H9 (cell line): ENCODE data around the gene KIF5A. TPM values are rescaled to one million over a fixed set of nuclear protein-coding genes. Genes with fewer than 3 reads are reported as not detected.

Source experiments
- DNase-seq: peaks from one replicate; pipeline ENCODE4 v3.0.0-alpha.2; 2017
- H2AFZ ChIP-seq: one replicate; pipeline ENCODE4 v1.6.1; 2013; ENCODE audit warnings: mild to moderate bottlenecking, low read length, control low read depth, moderate library complexity
- H2AK5ac ChIP-seq: 2 replicates; pipeline ENCODE4 v1.6.1; 2013; ENCODE audit warnings: low read length, control low read depth, mixed read lengths; ENCODE audit not compliant: insufficient read length
- H2BK120ac ChIP-seq: one replicate; pipeline ENCODE4 v1.6.1; 2013; ENCODE audit warnings: low read depth, mild to moderate bottlenecking, low read length, control low read depth, inconsistent platforms; ENCODE audit not compliant: poor library complexity, severe bottlenecking
- H2BK12ac ChIP-seq: 2 replicates; pipeline ENCODE4 v1.6.1; 2013; ENCODE audit warnings: low read length, control low read depth, mixed read lengths, low read depth; ENCODE audit not compliant: insufficient read length
- H2BK15ac ChIP-seq: 2 replicates; pipeline ENCODE4 v1.6.1; 2013; ENCODE audit warnings: low read depth, low read length, control low read depth
- H2BK20ac ChIP-seq: one replicate; pipeline ENCODE4 v1.6.1; 2013; ENCODE audit warnings: low read depth, mild to moderate bottlenecking, low read length, control low read depth, inconsistent platforms; ENCODE audit not compliant: poor library complexity, severe bottlenecking
- H2BK5ac ChIP-seq: 2 replicates; pipeline ENCODE4 v1.6.1; 2013; ENCODE audit warnings: low read length, control low read depth, mixed read lengths; ENCODE audit not compliant: insufficient read length
- H3K14ac ChIP-seq: 2 replicates; pipeline ENCODE4 v1.6.1; 2013; ENCODE audit warnings: low read length, control low read depth; ENCODE audit not compliant: insufficient read depth
- H3K18ac ChIP-seq: 2 replicates; pipeline ENCODE4 v1.6.1; 2013; ENCODE audit warnings: low read depth, mild to moderate bottlenecking, mixed read lengths, low read length, control low read depth; ENCODE audit not compliant: insufficient read length
- H3K23ac ChIP-seq: 2 replicates; pipeline ENCODE4 v1.6.1; 2013; ENCODE audit warnings: low read length, control low read depth, mixed read lengths, low read depth; ENCODE audit not compliant: insufficient read length
- H3K23me2 ChIP-seq: 2 replicates; pipeline ENCODE4 v1.6.1; 2013; ENCODE audit warnings: low read depth, mild to moderate bottlenecking, mixed read lengths, low read length, control low read depth; ENCODE audit not compliant: insufficient read length, poor library complexity, severe bottlenecking
- H3K27ac ChIP-seq: 2 replicates; pipeline ENCODE4 v1.5.1; 2013; ENCODE audit warnings: low read length, control low read depth, mixed read lengths, low read depth; ENCODE audit not compliant: insufficient read length
- H3K27me3 ChIP-seq: 2 replicates; pipeline ENCODE4 v1.6.1; 2013; ENCODE audit warnings: low read length, control low read depth, inconsistent platforms; ENCODE audit not compliant: insufficient read depth
- H3K4ac ChIP-seq: 2 replicates; pipeline ENCODE4 v1.6.1; 2013; ENCODE audit warnings: low read depth, mild to moderate bottlenecking, control low read depth, inconsistent platforms, low read length, moderate library complexity
- H3K4me1 ChIP-seq: 2 replicates; pipeline ENCODE4 v1.6.1; 2013; ENCODE audit warnings: low read length, control low read depth, inconsistent platforms; ENCODE audit not compliant: insufficient read depth
- H3K4me2 ChIP-seq: 2 replicates; pipeline ENCODE4 v1.6.1; 2013; ENCODE audit warnings: low read length, control low read depth, mixed read lengths; ENCODE audit not compliant: insufficient read length, insufficient read depth
- H3K56ac ChIP-seq: 2 replicates; pipeline ENCODE4 v1.6.1; 2013; ENCODE audit warnings: low read depth, mild to moderate bottlenecking, mixed read lengths, low read length, control low read depth; ENCODE audit not compliant: insufficient read length
- H3K79me1 ChIP-seq: 2 replicates; pipeline ENCODE4 v1.6.1; 2013; ENCODE audit warnings: low read depth, mild to moderate bottlenecking, moderate library complexity, low read length, control low read depth, inconsistent platforms; ENCODE audit not compliant: insufficient read depth, poor library complexity, severe bottlenecking
- H3K79me2 ChIP-seq: 2 replicates; pipeline ENCODE4 v1.6.1; 2013; ENCODE audit warnings: low read length, control low read depth, inconsistent platforms; ENCODE audit not compliant: insufficient read depth
- H3K9ac ChIP-seq: 2 replicates; pipeline ENCODE4 v1.6.1; 2013; ENCODE audit warnings: low read length, control low read depth, mixed read lengths; ENCODE audit not compliant: insufficient read length; ENCODE audit errors: extremely low read depth
- H3K9me3 ChIP-seq: one replicate; pipeline ENCODE4 v1.6.1; 2013; ENCODE audit warnings: low read depth, low read length, inconsistent platforms; ENCODE audit not compliant: control insufficient read depth
- H3T11ph ChIP-seq: one replicate; pipeline ENCODE4 v1.6.1; 2013; ENCODE audit warnings: mild to moderate bottlenecking, low read length, control low read depth, inconsistent platforms
- H4K20me1 ChIP-seq: one replicate; pipeline ENCODE4 v1.6.1; 2013; ENCODE audit not compliant: control insufficient read depth, insufficient read length, insufficient read depth
- H4K5ac ChIP-seq: 2 replicates; pipeline ENCODE4 v1.6.1; 2013; ENCODE audit warnings: low read depth, mild to moderate bottlenecking, mixed read lengths, low read length, control low read depth; ENCODE audit not compliant: insufficient read length
- H4K8ac ChIP-seq: replicated peaks from 2 replicates; pipeline ENCODE4 v1.6.1; 2013; ENCODE audit warnings: low read length, control low read depth, mixed read lengths, low read depth; ENCODE audit not compliant: insufficient read length
- H4K91ac ChIP-seq: 2 replicates; pipeline ENCODE4 v1.6.1; 2013; ENCODE audit warnings: low read depth, mild to moderate bottlenecking, moderate library complexity, mixed read lengths, low read length, control low read depth; ENCODE audit not compliant: insufficient read length
- H3K27ac Mint-ChIP-seq, 3 experiments: 2 replicates in 2 of 3; 3 replicates in 1 of 3; pipeline ENCODE4 v1.8.0; 2020 to 2021; ENCODE audit warnings: mixed read lengths in 3 of 3, mild to moderate bottlenecking in 1 of 3, moderate library complexity in 1 of 3
- H3K27me3 Mint-ChIP-seq: 2 replicates; pipeline ENCODE4 v1.8.0; 2021; ENCODE audit warnings: low read depth, mild to moderate bottlenecking, moderate library complexity, mixed read lengths
- H3K36me3 Mint-ChIP-seq, 3 experiments: 2 replicates in 2 of 3; 3 replicates in 1 of 3; pipeline ENCODE4 v1.8.0; 2020 to 2021; ENCODE audit warnings: low read depth in 3 of 3, mixed read lengths in 3 of 3; ENCODE audit not compliant: insufficient read depth in 1 of 3
- H3K4me1 Mint-ChIP-seq, 2 experiments: 2 replicates each; pipeline ENCODE4 v1.8.0; 2020; ENCODE audit warnings: mixed read lengths in 2 of 2
- H3K4me3 Mint-ChIP-seq, 2 experiments: 2 replicates in 1 of 2; 3 replicates in 1 of 2; pipeline ENCODE4 v1.8.0; 2020 to 2021; ENCODE audit warnings: mild to moderate bottlenecking in 2 of 2, mixed read lengths in 2 of 2, moderate library complexity in 1 of 2
- H3K9me3 Mint-ChIP-seq, 2 experiments: 2 replicates in 1 of 2; 3 replicates in 1 of 2; pipeline ENCODE4 v1.8.0; 2020; ENCODE audit warnings: mild to moderate bottlenecking in 2 of 2, mixed read lengths in 2 of 2, moderate library complexity in 1 of 2
- WGBS: extraction: QIAGEN DNeasy Blood & Tissue Kit; methylation state at CpG from one replicate; pipeline ENCODE4 v1.1.7; 2013; ENCODE audit warnings: missing lambda C conversion rate, low lambda C conversion rate, mixed read lengths; ENCODE audit not compliant: insufficient read length; ENCODE audit errors: extremely low coverage; 5-methylcytosine and 5-hydroxymethylcytosine counted together
- total RNA-seq: library from RNA; stranded (reverse); gene quantifications from 2 replicates; pipeline ENCODE4 v1.2.1, GENCODE V29; 2021
- TF ChIP-seq, protein P1 (sequence below): fragments of 200-600 bp; sonication (generic); conservative IDR thresholded peaks from 3 replicates; pipeline ENCODE4 v1.8.0; 2021; ENCODE audit warnings: antibody characterized with exemption, mild to moderate bottlenecking

Gene KIF5A
- total RNA-seq, 1 experiment from 2014 or later: 18.5 TPM

DNA sequence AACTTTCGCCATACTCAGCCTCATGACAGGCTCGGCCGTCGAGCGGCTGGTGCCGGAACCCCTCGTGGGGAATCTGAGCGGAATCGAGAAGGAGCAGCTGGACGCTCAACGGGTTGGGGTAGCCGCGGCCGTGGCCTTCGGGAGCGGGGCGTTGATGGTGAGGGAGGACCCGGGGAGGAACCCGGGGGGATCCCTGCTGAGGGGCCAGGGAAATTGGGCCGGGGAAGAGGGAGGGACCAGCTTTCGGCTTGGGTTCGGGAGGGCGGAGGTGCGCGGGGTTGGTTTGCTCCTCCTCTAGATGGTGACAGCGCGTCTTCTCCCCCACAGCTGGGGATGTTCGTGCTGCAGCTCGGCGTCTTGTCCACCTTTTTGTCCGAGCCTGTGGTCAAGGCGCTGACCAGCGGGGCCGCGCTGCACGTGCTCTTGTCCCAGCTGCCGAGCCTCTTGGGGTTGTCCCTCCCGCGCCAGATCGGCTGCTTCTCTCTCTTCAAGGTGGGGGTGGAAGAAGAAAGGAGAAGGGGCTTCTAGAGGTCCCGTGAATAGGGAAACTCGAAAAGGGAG is 71.2 kb downstream of the KIF5A start:
- Histone ChIP-seq H3K27ac (no peak overlapping the region), H2BK12ac (no peak overlapping the region), H3K4me1 (no peaks in the 10 kb centered on the region), H3K23me2 (peaks cover 12% of the 10 kb centered on the region), H3K23ac (no peak overlapping the region), H3K4ac (no peak overlapping the region), H3K4me2 (peak overlapping the region; percentile 75), H4K5ac (no peak overlapping the region), H2AFZ (no peak overlapping the region), H3K27me3 (peaks cover 91% of the 10 kb centered on the region), H2BK120ac (no peak overlapping the region), H3K79me1 (no peaks in the 10 kb centered on the region), H4K91ac (no peak overlapping the region), H3T11ph (no peak overlapping the region), H3K9ac (no peak overlapping the region), H4K8ac (no peak overlapping the region), H2AK5ac (no peak overlapping the region), H4K20me1 (no peaks in the 10 kb centered on the region), H3K18ac (no peak overlapping the region), H3K79me2 (no peaks in the 10 kb centered on the region), H3K56ac (no peak overlapping the region), H2BK15ac (no peak overlapping the region), H3K9me3 (no peaks in the 10 kb centered on the region), H2BK5ac (no peak overlapping the region), H2BK20ac (no peak overlapping the region), H3K14ac (no peak overlapping the region)
- no peak for DNase-seq
- WGBS: no CpG with 5 or more reads among the region's 42 CpGs
- Mint-ChIP-seq H3K4me1 (peaks cover 26 to 32% of the 10 kb centered on the region in 2 experiments), H3K27ac (no peak overlapping the region), H3K27me3 (peaks cover 96% of the 10 kb centered on the region), H3K9me3 (peaks cover 0 to 5% of the 10 kb centered on the region in 2 experiments; a peak in 3 of 5 replicates), H3K4me3 (peak overlapping the region; percentile 62 to 83), H3K36me3 (peaks cover 0 to 19% (median 6%) of the 10 kb centered on the region in 3 experiments; a peak in 5 of 7 replicates)
- TF ChIP-seq, protein P1, sequence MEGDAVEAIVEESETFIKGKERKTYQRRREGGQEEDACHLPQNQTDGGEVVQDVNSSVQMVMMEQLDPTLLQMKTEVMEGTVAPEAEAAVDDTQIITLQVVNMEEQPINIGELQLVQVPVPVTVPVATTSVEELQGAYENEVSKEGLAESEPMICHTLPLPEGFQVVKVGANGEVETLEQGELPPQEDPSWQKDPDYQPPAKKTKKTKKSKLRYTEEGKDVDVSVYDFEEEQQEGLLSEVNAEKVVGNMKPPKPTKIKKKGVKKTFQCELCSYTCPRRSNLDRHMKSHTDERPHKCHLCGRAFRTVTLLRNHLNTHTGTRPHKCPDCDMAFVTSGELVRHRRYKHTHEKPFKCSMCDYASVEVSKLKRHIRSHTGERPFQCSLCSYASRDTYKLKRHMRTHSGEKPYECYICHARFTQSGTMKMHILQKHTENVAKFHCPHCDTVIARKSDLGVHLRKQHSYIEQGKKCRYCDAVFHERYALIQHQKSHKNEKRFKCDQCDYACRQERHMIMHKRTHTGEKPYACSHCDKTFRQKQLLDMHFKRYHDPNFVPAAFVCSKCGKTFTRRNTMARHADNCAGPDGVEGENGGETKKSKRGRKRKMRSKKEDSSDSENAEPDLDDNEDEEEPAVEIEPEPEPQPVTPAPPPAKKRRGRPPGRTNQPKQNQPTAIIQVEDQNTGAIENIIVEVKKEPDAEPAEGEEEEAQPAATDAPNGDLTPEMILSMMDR: no peak
